Central memory CD8-positive, alpha-beta T cell (primary cell): ENCODE measurements around the gene ANKRD13C.

ENCODE experiments used
- ATAC-seq: fragments of 150-1000 bp; cut with Tn5 transposase; replicated peaks from 2 replicates; pipeline ENCODE4 v1.10.0; 2022; ENCODE audit warnings: mild to moderate bottlenecking, moderate FRiP score, moderate number of reproducible peaks; ENCODE audit not compliant: poor library complexity, severe bottlenecking; ENCODE audit errors: extremely low read depth
- DNase-seq, 2 donors: peaks; one replicate each; pipeline ENCODE4 v3.0.0; 2021; ENCODE audit warnings: low spot score in 2 of 2
- H3K27ac Mint-ChIP-seq: one replicate; pipeline ENCODE4 v1.8.0; 2022; ENCODE audit warnings: low read depth, mild to moderate bottlenecking, moderate library complexity, mixed read lengths
- H3K27me3 Mint-ChIP-seq: one replicate; pipeline ENCODE4 v1.8.0; 2022; ENCODE audit warnings: mixed read lengths
- H3K36me3 Mint-ChIP-seq: one replicate; pipeline ENCODE4 v1.8.0; 2022; ENCODE audit warnings: mild to moderate bottlenecking, moderate library complexity, mixed read lengths; ENCODE audit not compliant: insufficient read depth
- H3K4me1 Mint-ChIP-seq: one replicate; pipeline ENCODE4 v1.8.0; 2022; ENCODE audit warnings: mixed read lengths
- H3K4me3 Mint-ChIP-seq: one replicate; pipeline ENCODE4 v1.8.0; 2022; ENCODE audit warnings: mild to moderate bottlenecking, moderate library complexity, mixed read lengths
- H3K9me3 Mint-ChIP-seq: one replicate; pipeline ENCODE4 v1.8.0; 2022; ENCODE audit warnings: mixed read lengths

ANKRD13C gene

GRCh38 chr1:70354332-70355110 is at the start of gene ANKRD13C:
Gene ANKRD13C (minus strand): TSS chr1:70354722. CDS start chr1:70354408, 314 bp downstream.
- peaks cover 18% of the 10 kb centered on the region for H3K36me3 Mint-ChIP-seq
- H3K4me1 Mint-ChIP-seq = peaks cover 33% of the 10 kb centered on the region
- DNase-seq = peak; percentile 85 to 89
- ATAC-seq = peak; percentile 89
- peak within 1 kb of the TSS; percentile 98 for H3K27ac Mint-ChIP-seq
- no peaks in the 10 kb centered on the region for H3K27me3 Mint-ChIP-seq
- peaks cover 5% of the 10 kb centered on the region for H3K9me3 Mint-ChIP-seq
- H3K4me3 Mint-ChIP-seq = peak within 1 kb of the TSS; percentile 92

GRCh38 chr1:70403759-70404158 is 49.2 kb upstream of the ANKRD13C start:
- no peak overlapping the region for H3K27ac Mint-ChIP-seq

GRCh38 chr1:70401974-70402373 is 47.5 kb upstream of the ANKRD13C start:
- H3K27ac Mint-ChIP-seq = no peak overlapping the region
- no peak for DNase-seq
- H3K9me3 Mint-ChIP-seq = no peaks in the 10 kb centered on the region
- no peak for ATAC-seq
- peaks cover 53% of the 10 kb centered on the region for H3K27me3 Mint-ChIP-seq
- no peaks in the 10 kb centered on the region for H3K4me1 Mint-ChIP-seq
- no peak overlapping the region for H3K4me3 Mint-ChIP-seq
- H3K36me3 Mint-ChIP-seq = peaks cover 3% of the 10 kb centered on the region

More at GRCh38 chr1:70403759-70404158, 49.2 kb upstream of the ANKRD13C start:
- no peaks in the 10 kb centered on the region for H3K9me3 Mint-ChIP-seq
- DNase-seq = no peak
- H3K4me1 Mint-ChIP-seq = no peaks in the 10 kb centered on the region
- peaks cover 57% of the 10 kb centered on the region for H3K27me3 Mint-ChIP-seq
- H3K36me3 Mint-ChIP-seq = peaks cover 3% of the 10 kb centered on the region
- ATAC-seq = no peak
- H3K4me3 Mint-ChIP-seq = no peak overlapping the region

- H3K4me3 Mint-ChIP-seq = no peak overlapping the region
- ATAC-seq (no peak), DNase-seq (no peak)
- H3K27ac Mint-ChIP-seq = no peak overlapping the region
- H3K4me1 Mint-ChIP-seq = no peaks in the 10 kb centered on the region
- peaks cover 47% of the 10 kb centered on the region for H3K27me3 Mint-ChIP-seq
- no peaks in the 10 kb centered on the region for H3K9me3 Mint-ChIP-seq
- H3K36me3 Mint-ChIP-seq = peaks cover 3% of the 10 kb centered on the region
Measured at GRCh38 chr1:70400335-70400734, 45.8 kb upstream of the ANKRD13C start.

- Mint-ChIP-seq H3K36me3 (no peaks in the 10 kb centered on the region), H3K27me3 (peaks cover 43% of the 10 kb centered on the region), H3K4me3 (no peak overlapping the region), H3K4me1 (no peaks in the 10 kb centered on the region), H3K27ac (no peak overlapping the region), H3K9me3 (no peaks in the 10 kb centered on the region)
- no peak for DNase-seq
- ATAC-seq = no peak
Measured at GRCh38 chr1:70397013-70397412, 42.5 kb upstream of the ANKRD13C start.

GRCh38 chr1:70396607-70397006 is 42.1 kb upstream of the ANKRD13C start:
- no peaks in the 10 kb centered on the region for H3K9me3 Mint-ChIP-seq
- ATAC-seq (no peak), DNase-seq (no peak)
- no peak overlapping the region for H3K27ac Mint-ChIP-seq
- H3K27me3 Mint-ChIP-seq = peaks cover 43% of the 10 kb centered on the region
- H3K36me3 Mint-ChIP-seq = no peaks in the 10 kb centered on the region
- H3K4me3 Mint-ChIP-seq = no peak overlapping the region
- no peaks in the 10 kb centered on the region for H3K4me1 Mint-ChIP-seq

- ATAC-seq = no peak
- no peak for DNase-seq
- H3K27ac Mint-ChIP-seq = no peak overlapping the region
Measured at GRCh38 chr1:70392626-70393025, 38.1 kb upstream of the ANKRD13C start.

GRCh38 chr1:70387507-70387906 is 33.0 kb upstream of the ANKRD13C start:
- Mint-ChIP-seq H3K27ac (no peak overlapping the region), H3K9me3 (no peaks in the 10 kb centered on the region), H3K27me3 (peaks cover 28% of the 10 kb centered on the region), H3K4me3 (no peak overlapping the region), H3K4me1 (no peaks in the 10 kb centered on the region), H3K36me3 (no peaks in the 10 kb centered on the region)
- DNase-seq (no peak), ATAC-seq (no peak)

More at GRCh38 chr1:70392626-70393025, 38.1 kb upstream of the ANKRD13C start:
- H3K36me3 Mint-ChIP-seq = no peaks in the 10 kb centered on the region
- H3K4me3 Mint-ChIP-seq = no peak overlapping the region
- H3K27me3 Mint-ChIP-seq = peaks cover 39% of the 10 kb centered on the region
- H3K9me3 Mint-ChIP-seq = no peaks in the 10 kb centered on the region
- no peaks in the 10 kb centered on the region for H3K4me1 Mint-ChIP-seq

GRCh38 chr1:70386121-70386520 is 31.6 kb upstream of the ANKRD13C start:
- Mint-ChIP-seq H3K36me3 (no peaks in the 10 kb centered on the region), H3K27me3 (peaks cover 32% of the 10 kb centered on the region), H3K4me3 (no peak overlapping the region), H3K9me3 (no peaks in the 10 kb centered on the region), H3K4me1 (no peaks in the 10 kb centered on the region), H3K27ac (no peak overlapping the region)
- ATAC-seq (no peak), DNase-seq (no peak)

GRCh38 chr1:70385477-70385876 is 31.0 kb upstream of the ANKRD13C start:
- Mint-ChIP-seq H3K4me3 (no peak overlapping the region), H3K36me3 (no peaks in the 10 kb centered on the region), H3K27ac (no peak overlapping the region), H3K4me1 (no peaks in the 10 kb centered on the region), H3K9me3 (no peaks in the 10 kb centered on the region), H3K27me3 (peaks cover 32% of the 10 kb centered on the region)
- ATAC-seq = no peak
- no peak for DNase-seq

- no peak for DNase-seq
- ATAC-seq = no peak
- H3K27me3 Mint-ChIP-seq = peaks cover 30% of the 10 kb centered on the region
- H3K4me1 Mint-ChIP-seq = no peaks in the 10 kb centered on the region
- no peaks in the 10 kb centered on the region for H3K9me3 Mint-ChIP-seq
- no peaks in the 10 kb centered on the region for H3K36me3 Mint-ChIP-seq
- H3K4me3 Mint-ChIP-seq = no peak overlapping the region
- no peak overlapping the region for H3K27ac Mint-ChIP-seq
Measured at GRCh38 chr1:70384542-70384941, 30.0 kb upstream of the ANKRD13C start.

- ATAC-seq = no peak
- H3K4me3 Mint-ChIP-seq = no peak overlapping the region
Measured at GRCh38 chr1:70383483-70383882, 29.0 kb upstream of the ANKRD13C start.

GRCh38 chr1:70382682-70383081 is 28.2 kb upstream of the ANKRD13C start:
- Mint-ChIP-seq H3K36me3 (no peaks in the 10 kb centered on the region), H3K9me3 (no peaks in the 10 kb centered on the region)

More at GRCh38 chr1:70383483-70383882, 29.0 kb upstream of the ANKRD13C start:
- Mint-ChIP-seq H3K27ac (no peak overlapping the region), H3K36me3 (no peaks in the 10 kb centered on the region), H3K27me3 (peaks cover 20% of the 10 kb centered on the region), H3K9me3 (no peaks in the 10 kb centered on the region), H3K4me1 (no peaks in the 10 kb centered on the region)
- no peak for DNase-seq

More at GRCh38 chr1:70382682-70383081, 28.2 kb upstream of the ANKRD13C start:
- ATAC-seq = no peak
- H3K4me3 Mint-ChIP-seq = no peak overlapping the region
- H3K27me3 Mint-ChIP-seq = peaks cover 19% of the 10 kb centered on the region
- H3K4me1 Mint-ChIP-seq = no peaks in the 10 kb centered on the region
- no peak for DNase-seq
- H3K27ac Mint-ChIP-seq = no peak overlapping the region
